AG08395 (cell line): ENCODE measurements around the gene AGMO.
"Not testable (repeated sequence)": the region's sequence is repeated elsewhere in the genome, so short reads cannot be mapped to it uniquely, and the experiment has no call there.

Source experiments
- DNase-seq: peaks from one replicate; pipeline ENCODE4 v3.0.0; 2012; ENCODE audit warnings: mixed read lengths, low spot score

Gene AGMO

DNA sequence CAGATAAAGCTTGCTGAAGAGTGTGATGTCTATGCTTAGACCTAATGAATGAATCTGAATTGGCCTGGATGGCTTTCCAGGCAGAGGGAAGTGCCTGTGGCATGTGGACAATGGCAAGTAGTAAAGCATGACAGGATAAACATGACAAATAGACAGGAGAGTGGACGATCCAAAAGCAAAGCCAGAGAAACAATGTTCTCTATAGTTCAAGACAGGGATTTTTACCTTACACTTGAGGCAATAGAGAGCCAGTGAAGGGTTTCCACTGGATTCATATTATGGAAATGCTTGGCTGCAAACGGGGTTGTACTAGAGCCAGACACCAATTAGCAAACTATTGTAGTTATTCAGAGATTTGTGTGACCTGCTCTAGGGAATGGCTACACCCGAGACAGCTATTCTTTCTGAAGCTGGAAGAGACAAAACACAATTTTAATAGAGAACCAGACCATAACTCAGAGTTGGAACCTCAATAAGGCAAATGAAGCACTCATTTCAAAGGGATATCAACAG is 2.3 kb downstream of the AGMO start:
- no peak for DNase-seq

DNA sequence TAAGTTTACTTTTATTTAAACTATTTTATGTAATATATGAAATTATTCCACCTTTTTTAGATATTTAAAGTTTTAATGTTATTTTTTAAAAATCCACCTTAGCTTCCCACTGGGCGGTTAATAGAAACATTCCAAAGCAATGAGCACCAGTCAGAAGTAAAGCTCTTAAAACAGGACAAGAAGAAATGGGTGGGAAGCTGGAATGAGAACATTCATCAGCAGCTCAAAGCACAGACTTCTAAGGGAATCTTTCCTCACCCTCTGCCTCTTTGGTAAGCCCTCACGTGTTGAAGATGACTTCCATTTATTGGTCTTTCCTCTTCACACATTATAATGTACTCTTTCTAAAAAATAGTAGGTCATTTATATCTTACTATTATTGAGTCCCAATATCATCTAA is 3.1 kb downstream of the AGMO start:
- peak; percentile 22 for DNase-seq

DNA sequence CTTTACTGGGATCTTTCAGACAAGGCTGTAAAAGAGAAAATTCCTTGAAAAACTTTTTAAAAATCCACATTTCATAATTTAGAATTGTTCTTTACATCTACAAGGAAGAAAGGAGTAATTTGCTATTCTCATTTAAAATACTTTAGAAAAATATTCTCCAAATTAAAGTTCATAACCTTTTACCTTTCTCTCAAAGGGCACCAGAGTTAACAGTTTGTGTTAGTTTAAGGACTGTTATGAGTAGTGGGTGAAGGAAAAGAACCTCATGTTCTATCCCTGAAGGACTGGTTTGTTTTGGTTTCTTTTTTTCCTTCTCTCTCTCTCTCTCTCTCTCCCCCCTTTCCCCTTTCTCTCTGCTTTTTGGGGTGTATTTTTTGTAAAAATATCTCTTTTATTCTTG is 4.1 kb downstream of the AGMO start:
- no peak for DNase-seq

- no peak for DNase-seq
Observed at GRCh38 chr7:15557186-15557585, 4.6 kb downstream of the AGMO start.

GRCh38 chr7:15556339-15557105 is 5.3 kb downstream of the AGMO start:
- no peak for DNase-seq

- DNase-seq, result no peak
Observed at GRCh38 chr7:15555381-15555859, 6.4 kb downstream of the AGMO start.

GRCh38 chr7:15554744-15555143 is 7.1 kb downstream of the AGMO start:
- DNase-seq, result no peak

DNA sequence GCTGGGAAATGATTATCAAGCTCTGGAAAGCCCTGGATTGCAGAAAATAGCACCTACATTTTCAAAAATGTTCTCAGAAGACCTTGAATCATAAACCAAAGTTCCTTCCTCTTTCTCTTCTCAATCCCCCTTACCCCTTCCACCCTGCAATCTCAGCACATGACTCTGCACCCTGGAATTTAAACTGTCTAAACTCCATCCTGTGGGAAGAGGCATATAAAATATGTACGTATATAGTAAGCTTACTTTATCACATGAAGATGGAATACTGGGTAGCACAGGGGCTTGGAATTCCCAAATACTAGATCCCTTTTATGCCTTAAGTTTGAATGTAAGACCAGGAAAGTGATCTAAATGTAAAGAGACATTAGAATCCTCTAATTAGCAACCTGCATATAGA is 7.7 kb downstream of the AGMO start:
- no peak for DNase-seq

DNA sequence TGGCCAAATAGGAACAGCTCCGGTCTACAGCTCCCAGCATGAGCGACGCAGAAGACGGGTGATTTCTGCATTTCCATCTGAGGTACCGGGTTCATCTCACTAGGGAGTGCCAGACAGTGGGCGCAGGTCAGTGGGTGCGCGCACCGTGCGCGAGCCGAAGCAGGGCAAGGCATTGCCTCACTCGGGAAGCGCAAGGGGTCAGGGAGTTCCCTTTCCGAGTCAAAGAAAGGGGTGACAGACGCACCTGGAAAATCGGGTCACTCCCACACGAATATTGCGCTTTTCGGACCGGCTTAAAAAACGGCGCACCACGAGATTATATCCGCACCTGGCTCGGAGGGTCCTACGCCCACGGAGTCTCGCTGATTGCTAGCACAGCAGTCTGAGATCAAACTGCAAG is 14.5 kb downstream of the AGMO start:
- DNase-seq, result not testable (repeated sequence)

DNA sequence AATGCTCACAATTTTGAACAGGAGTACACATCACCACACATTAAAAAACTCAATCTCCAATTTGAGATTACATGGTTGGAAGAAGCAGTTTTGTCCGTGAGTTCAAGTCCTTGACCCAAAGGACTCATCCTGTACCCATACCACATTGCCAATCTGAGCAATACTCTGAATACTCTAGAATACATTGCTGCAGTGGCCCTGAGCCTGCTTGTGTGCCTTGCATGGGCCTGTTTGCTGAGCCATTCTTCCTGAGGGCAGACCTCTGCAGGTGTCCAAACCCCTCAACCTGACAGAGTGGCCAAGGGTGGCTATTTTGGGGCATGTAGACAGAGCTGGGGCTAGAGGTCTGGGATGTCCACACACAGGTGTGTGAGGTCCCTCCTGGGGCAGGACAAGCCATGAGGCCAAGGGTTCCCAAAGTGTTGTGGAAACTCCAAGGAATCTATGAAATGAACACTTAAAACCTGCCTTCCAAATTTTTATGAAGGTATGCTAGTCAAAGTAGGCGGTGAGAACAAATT is 15.5 kb downstream of the AGMO start:
- no peak for DNase-seq

DNA sequence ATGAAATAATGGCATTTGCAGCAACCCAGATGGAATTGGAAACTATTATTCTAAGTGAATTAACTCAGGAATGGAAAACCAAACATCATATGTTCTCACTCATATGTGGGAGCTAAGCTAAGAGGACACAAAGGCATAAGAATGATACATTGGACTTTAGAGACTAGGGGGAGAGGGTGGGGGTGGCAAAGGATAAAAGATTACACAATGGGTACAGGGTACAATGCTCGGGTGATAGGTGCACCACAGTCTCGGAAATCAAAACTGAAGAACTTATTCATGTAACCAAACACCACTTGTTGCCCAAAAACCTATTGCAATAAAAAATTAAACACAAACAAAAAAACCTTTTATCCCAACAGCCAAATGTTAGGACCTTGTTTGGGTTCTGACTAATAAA is 17.8 kb downstream of the AGMO start:
- DNase-seq, result no peak

- no peak for DNase-seq
Observed at GRCh38 chr7:15543256-15543655, 18.6 kb downstream of the AGMO start.

DNA sequence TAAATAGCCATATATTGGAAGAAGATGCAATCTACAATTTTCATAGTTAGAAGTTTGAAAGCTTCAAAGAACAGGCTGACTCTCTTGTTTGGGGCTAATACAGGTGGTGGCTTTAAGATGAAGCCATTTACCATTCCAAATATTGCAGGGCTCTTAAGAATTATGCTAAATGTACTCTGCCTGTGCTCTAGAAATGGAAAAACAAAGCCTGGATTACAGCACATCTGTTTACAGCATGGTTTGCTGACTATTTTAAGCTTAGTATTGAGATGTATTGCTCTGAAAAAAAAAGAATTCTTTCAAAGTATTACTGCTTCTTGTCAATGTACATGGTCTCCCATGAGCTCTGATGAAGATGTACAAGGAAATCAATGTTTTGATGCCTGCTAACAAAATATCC is 34.2 kb downstream of the AGMO start:
- DNase-seq, result no peak

GRCh38 chr7:15525652-15526263 is 36.1 kb downstream of the AGMO start:
- no peak for DNase-seq

DNA sequence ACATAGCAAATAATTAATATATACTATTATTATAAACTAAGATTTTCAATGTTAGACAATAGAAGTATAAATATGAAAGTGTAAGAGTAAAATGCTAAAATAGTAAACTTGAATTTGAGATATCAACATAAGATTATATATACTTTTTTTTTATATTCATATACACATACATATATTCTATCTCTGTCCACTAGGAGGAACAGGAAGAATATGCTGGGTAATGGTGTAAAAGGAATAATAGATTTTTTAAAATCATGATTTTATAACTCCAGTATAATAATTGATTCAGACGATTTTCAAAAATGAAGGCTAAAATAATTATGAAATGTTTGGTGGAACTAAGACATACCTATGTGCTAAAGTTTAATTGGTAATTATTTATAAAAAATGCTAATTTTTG is 37.7 kb downstream of the AGMO start:
- no peak for DNase-seq

DNA sequence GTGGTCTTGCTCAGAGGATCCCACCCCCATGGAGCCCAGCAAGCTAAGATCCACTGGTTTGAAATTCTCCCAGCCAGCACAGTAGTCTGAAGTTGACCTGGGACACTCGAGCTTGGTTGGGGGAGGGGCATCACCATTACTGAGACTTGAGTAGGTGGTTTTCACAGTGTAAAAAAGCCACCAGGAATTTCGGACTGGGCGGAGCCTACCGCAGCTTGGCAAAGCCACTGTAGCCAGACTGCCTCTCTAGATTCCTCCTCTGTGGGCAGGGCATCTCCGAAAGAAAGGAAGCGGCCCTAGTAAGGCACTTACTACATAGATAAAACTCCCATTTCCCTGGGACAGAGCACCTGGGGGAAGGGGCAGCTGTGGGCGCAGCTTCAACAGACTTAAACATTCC is 44.0 kb downstream of the AGMO start:
- not testable (repeated sequence) for DNase-seq

DNA sequence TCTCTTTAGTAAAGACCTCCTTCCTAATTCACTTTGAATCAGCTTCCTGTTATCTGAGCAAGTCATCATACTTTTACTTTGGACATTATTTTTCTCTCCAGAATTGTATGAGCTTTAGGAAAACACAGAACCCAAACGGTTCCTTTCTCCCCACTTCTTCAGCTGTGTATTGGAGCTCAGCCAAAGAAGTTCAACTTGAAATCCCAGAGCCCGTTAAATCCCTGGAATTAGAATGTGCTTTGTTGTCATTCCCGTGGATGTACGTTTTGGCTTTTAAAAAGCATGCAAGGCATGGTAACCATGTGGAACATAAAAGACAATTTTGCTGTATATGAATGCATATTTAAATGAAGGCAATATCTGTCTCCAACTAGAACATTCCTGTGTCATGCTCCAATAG is 46.6 kb downstream of the AGMO start:
- peak; percentile 2 for DNase-seq

- DNase-seq, result no peak
Observed at GRCh38 chr7:15508258-15508657, 53.6 kb downstream of the AGMO start.

GRCh38 chr7:15507708-15508107 is 54.1 kb downstream of the AGMO start:
- no peak for DNase-seq

DNA sequence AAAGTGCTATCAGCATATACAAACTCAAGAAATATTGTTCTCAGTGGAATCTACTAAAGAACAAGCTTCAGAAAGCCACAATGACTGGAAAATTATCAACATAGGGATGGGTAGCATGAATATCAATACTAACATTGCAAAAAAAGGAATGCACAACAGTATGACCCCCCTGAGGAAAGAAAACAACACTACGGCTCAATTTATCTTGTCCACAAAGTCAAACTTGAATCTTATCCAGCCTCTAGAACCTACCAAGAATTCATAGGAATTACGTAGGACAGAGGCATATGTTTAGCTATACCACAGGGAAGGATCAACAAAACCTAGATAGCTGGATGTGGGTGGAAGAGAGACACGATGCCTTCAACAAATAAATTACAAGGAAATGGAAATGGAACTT is 54.6 kb downstream of the AGMO start:
- no peak for DNase-seq

GRCh38 chr7:15505761-15506160 is 56.1 kb downstream of the AGMO start:
- DNase-seq, result no peak

- DNase-seq, result no peak
Observed at GRCh38 chr7:15504351-15504750, 57.5 kb downstream of the AGMO start.

GRCh38 chr7:15503603-15504290 is 58.1 kb downstream of the AGMO start:
- no peak for DNase-seq
